Stimulated activated CD4-positive, alpha-beta T cell treated with anti-CD3 and anti-CD28 coated beads, Interleukin-4, amount 100 ng/mL, for 1 hour (primary cell): ENCODE data around the gene BCL2L1.
A peak's percentile ranks its signal among the peaks of the same experiment; 100 is the strongest.

Experiments
- DNase-seq: peaks from one replicate; pipeline ENCODE4 v3.0.0-alpha.2; 2020

BCL2L1 gene

DNA sequence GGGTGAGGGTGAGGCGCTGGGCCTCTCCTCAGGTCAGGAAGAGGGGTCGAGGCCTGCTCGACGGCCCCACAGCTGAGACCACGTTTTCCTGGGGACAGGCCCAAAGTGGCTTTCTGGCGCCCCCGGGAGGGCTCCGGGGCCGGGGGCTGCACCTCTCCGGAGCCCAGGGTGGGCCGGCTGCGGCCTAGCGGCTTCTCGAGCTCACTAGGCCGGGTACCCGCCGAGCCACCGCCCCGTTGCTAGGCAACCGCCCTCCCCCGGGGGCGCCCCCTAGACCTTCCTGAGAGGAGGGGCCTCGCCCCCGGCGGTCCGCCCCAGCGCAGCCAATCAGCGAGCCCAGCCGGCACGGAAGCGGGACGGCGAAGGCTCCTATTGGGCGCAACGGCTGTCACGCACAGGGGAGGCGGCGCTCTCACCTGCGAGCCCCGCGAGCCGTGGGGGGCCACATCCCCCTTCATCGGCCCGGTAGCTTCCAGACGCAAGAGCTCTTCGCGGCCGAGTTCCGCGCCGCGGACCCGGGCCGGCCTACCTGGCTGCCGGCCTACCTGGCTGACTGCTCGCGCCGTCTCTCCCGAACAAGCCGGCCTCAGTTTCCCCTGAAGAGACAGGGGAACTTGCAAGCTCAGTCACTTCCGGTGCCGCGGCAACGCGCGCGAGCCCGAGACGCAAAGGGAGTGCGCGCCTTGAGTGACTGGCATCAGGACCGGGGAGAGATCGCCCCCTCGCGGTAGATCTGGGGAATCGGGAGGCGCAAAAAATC is 831 bp upstream of the BCL2L1 start:
- peak; percentile 99 for DNase-seq

DNA sequence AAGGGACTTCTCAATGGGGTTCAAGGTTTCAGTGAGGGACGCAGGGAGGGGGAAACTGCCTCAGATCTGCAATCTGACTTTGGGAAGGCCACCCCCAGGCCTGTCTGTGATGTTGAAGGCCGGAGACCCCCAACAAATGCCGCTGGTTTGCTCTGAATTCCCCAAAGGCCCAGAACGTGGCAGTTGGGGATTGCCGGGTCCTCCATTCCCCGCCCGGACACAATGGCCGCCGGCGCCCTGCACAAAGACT is 326 bp upstream of the BCL2L1 start:
- no peak for DNase-seq

DNA sequence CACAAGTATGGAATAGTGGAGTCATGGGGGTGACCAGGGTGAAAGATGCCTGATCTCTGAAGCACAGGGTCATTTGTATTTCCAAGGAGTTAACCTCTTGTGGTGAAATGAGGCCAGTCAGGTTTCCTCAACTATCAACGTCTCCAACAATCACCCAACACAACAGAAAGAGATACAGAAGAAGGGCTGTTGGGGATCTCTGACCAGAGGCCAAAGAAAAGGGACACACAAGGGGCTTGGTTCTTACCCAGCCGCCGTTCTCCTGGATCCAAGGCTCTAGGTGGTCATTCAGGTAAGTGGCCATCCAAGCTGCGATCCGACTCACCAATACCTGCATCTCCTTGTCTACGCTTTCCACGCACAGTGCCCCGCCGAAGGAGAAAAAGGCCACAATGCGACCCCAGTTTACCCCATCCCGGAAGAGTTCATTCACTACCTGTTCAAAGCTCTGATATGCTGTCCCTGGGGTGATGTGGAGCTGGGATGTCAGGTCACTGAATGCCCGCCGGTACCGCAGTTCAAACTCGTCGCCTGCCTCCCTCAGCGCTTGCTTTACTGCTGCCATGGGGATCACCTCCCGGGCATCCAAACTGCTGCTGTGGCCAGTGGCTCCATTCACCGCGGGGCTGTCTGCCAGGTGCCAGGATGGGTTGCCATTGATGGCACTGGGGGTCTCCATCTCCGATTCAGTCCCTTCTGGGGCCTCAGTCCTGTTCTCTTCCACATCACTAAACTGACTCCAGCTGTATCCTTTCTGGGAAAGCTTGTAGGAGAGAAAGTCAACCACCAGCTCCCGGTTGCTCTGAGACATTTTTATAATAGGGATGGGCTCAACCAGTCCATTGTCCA is 1.0 kb downstream of the BCL2L1 start:
- peak; percentile 26 for DNase-seq

DNA sequence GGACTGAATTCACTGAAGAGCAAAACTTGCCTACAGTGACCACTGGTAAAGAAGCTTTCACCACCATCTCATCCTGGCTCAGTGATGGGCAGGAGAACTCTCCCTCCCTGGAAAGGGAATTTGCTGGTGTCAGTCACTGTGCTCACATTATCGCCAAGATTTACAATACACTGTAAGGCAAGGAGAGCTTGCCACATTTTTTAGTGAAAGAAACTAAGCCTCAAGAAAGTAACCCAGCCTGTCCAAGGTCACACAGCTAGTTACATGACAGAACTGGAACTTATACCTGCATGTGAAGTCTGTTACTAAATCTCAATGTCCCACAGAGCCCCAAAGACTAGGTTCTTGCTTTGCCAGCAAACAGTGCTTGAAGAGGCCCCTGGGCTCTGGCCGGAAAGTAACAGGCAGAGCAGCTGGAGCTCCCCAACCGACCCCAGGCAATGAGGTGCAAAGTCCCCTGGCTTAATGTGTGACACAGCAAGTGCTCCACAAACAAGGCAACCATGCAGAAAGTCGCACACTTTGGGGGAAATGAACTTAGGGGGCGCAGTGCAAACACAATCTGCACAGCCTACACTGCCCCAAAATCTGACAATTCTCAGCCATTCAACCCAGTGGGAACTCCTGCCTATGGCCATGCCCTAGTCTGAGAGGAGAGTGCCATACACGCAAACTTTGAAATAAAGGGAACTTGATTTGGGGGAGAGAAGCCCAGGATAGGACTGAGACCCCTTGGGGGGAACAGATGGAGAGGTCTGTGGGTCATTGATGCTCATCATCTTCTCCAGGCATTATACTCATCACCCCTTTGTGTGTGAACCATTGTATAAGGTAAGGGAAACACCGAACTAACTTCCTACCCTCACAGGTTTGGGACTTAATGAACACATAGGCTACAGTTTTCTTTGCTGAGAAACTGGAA is 1.9 kb downstream of the BCL2L1 start:
- peak; percentile 35 for DNase-seq

DNA sequence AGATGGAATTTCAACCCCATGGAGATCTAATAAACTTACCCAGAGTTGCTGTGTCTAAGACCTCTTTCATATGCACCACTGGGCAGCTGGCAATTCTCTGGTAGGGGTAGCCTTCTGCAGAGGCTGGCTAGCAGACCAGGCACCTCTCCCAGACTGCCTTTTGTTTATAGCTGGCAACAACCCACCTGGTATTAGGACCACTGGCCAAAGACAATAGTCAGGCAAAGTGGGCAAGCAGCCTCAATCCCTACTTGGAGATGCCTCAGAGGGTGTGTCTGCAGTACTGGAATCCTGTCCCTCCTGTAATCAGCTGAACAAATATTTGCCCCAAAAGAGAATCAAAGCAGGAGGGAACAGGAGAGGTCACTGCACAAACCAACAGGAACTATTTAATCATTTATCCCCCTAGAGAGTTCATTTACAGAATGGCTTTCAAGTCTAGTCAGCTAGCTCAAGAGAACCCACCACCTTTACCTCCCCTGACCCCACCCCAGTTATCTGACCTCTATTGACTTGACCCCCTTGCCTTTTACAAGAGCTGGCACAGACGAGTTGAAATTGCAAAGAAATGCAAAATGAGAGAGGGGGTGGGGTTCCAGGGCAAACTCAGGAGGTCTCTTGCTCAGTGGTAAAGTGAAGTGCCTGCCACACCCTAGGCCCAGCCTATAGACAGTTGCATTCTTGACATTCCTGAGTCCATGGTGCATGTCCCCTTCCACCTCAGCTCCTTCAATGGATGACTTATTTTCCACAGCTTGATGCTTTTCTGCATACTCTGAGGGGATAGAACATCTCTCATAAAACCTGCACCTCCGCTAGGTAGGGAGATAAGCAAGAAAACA is 2.8 kb downstream of the BCL2L1 start:
- no peak for DNase-seq

DNA sequence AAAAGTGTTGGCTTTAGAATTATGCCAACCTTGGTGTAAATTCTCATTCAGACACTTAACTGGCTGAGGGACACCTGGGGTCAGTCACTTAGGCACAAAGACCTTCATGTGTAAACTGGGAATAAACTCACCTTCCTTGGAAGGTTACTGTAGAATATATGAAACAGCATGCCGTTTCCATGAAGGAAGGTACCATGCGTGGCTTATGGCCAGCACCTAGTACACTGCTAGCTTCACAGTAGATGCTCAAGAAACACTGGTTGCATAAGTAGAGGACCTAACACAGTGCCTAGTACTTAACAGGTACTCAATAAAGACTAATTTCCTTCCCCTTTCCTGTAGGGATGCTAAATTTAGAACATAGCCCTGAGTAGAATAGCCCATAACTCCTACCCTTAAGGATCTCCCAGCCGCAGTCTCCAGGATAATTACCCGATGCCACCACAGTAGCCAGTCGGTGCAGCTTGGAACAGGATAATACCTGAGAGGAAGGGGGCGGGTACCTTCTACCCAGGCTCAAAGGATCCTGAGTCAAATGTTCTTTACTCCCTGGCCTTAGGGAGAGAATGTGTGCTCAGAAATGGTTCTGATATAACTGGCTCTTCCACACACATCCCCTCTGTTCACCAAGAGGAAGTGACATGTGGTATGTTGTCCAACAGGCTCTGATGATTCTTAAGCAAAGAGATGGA is 3.6 kb downstream of the BCL2L1 start:
- DNase-seq = no peak

DNA sequence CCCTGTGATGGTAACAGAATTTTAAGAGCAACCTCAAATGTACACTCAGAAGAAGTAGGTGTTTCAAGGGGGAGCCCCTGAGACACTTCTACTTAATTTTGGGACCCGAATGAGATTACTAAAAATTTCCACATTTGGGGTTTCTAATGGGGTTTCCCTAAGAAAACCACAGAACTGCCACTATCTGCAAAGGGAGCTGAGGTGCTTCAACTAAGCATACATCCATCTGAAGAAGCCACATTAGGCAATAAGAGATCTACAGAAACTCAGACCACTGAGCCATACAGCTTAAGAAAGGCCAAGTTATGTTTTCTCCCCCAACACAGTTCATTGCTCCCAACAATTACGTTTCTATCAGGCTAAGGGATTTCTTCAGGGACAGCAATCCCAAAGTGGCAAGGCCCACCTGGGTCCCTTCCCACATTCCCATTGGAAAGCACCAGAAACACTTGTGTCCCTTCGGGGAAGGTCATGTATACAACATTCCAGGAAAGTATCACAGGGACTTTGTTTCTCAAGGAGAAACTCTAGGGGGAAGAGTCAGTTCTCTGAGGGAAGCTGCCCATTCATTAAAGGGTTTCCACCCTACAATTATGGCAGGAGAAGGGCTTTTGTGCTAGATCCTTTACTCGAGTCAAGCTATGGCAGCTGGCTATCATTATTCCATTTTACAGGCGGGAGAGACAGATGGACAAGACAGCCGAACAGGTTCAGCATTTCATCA is 5.0 kb downstream of the BCL2L1 start:
- no peak for DNase-seq

DNA sequence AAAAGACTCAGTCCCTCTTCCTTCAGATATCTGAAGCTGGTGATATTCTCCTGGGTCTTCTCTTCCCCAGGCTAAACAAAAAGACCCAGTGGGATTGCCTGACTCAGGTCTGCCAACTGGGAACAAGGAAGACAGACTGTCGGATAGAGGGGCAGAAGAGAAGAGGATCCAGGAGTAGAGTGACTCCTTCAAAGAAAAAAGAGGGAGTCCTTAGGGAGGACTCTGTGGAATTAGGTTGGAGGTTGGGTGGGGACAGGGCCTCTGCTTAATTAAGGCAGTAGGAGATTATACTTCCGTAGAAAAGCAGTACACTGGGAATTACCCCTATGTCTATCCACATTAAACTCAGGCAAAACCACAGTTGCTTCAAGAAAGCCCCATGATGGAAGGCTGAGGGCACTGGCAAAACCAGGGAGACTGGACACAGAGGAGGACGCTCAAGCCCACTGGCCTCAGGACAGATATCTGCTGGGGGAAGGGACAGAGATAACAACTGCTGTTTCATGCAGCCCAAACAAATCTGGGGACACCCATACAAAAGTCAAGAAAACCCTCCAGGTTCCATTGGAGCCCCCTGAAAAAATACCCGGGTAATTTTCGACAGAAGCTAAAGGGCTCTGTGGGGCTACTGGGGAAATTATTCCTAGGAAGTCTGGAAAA is 5.7 kb downstream of the BCL2L1 start:
- no peak for DNase-seq

DNA sequence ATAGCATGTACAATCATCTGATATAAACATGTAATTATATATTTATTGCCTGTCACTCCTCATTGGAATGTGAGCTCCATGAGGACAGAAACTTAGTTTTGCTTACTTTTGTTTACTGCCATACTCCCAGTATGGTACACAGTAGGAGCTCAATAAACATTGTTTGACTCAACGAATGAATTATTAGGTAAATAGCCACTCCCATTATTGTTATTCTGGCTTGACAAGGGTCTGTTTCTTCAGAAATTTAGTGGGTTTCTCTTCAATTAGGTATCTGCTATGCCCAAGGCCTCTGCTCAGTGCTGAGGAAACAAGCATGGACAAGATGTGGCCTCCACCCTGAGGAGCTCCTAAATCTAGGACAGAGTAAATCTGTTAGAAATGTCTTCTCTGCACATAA is 6.3 kb downstream of the BCL2L1 start:
- no peak for DNase-seq

DNA sequence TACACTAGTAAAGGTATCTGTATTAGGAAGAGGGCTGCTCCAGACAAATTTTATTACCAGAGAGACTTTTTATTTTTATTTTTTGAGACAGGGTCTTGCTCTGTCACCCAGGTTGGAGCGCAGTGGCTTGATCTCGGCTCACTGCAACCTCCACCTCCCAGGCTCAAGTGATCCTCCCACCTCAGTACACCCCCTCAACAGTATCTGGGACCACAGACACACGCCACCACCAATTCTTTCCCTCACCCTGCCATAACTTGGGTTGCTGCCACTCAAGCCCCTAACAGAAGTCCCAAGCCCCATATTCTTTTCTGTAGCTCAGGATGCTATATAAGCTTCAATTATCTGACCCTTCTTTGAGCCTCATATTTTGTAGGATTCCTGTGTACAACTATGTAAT is 6.9 kb downstream of the BCL2L1 start:
- DNase-seq = no peak

DNA sequence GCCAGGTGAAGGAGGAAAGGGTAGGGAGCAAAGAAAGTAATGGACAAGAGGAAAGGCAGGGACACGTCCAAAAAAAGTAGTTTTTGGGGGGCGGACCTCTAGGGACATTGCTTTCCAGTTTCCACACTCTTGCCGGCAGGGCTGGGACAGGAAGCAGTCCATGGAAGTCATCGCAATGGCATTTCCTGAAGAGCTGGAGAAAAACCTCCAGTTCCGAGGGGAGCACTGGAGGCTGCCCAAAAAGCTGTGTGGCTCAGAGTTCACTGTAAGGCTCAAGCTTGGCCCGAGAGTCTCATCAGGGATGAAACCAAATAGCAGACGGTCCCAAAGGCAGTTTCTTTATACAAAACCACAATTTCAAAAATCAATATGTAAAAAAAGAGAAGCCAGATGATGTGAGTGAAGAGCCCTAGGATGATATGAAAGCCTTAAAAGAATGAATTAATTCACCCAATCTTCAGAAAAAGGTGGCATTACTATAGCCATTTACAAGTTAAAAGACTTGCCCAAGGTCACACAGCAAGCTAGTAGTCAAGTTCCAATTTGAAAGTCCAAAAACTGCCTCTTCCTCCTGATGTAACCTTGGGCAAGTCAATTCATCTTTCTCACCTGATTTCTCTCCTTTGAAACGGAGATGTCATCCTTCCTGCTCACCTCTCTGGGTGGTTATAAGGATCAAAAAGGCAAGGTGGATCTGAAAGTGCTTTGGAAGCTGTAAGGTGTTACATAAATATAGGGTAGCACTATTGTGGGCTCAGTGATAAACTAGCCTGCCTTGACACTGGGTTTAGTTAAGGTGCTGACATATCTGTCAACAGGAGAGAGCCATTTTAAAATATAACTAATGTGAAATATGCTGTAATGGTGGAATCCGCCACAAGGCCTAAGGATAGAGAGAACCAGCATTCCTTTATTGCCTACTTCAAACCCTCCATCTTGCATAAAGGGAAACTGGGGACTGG is 9.1 kb downstream of the BCL2L1 start:
- DNase-seq = no peak

DNA sequence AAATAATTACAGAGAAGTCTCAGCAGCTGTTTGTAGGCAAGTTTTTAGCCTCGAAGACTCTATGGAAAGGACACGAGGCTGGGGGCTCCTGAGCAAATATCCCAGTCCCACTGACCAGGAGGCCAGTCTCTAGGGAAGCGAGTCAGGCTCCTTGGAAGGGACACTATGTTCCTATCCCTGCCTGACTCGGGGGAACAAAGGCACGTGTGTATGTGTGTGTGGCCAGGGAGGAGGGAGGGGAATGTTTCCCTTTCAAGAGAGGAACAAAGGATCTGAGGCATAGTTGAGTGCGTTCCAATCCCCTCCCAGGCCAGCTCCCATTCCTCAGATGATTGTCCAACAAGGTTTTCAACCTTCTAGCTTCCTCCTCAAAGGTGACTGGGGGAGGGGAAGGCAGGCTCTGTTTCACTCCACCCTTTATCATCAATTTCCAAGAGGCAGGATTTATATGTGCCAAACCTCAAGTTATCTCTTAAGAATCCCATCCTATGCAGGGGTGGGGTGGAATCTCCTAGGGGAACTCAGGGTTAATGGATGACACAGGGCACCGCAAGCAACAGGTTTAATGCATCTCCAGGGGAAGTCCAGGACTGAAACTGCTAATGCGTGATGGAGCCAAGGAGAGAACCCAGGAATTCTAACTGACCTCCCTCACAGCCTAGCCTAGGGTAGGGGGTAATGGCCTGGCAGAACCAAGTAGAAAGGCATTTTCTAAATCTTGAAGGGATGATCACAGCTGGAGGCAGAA is 9.9 kb downstream of the BCL2L1 start:
- DNase-seq = no peak

DNA sequence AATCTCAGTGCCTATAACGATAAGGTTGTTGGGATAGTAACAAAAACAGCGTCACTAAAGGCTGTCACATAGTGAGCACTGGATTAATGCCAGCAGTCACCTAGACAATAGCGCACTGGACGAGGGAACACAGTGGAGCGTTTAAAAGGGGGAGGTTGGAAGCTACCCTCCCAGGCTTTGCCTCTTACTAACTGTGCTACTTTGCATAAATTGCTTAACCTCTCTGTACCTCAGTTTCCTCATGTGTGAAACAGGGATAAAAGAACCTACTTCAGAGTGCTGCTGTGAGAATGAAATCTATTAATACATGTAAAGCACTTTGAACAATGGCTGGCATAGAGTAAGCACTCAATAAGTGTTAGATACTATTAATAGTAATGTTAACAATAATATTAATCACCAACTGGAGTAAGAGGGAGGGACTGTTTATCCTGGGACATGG is 10.5 kb downstream of the BCL2L1 start:
- DNase-seq = no peak

DNA sequence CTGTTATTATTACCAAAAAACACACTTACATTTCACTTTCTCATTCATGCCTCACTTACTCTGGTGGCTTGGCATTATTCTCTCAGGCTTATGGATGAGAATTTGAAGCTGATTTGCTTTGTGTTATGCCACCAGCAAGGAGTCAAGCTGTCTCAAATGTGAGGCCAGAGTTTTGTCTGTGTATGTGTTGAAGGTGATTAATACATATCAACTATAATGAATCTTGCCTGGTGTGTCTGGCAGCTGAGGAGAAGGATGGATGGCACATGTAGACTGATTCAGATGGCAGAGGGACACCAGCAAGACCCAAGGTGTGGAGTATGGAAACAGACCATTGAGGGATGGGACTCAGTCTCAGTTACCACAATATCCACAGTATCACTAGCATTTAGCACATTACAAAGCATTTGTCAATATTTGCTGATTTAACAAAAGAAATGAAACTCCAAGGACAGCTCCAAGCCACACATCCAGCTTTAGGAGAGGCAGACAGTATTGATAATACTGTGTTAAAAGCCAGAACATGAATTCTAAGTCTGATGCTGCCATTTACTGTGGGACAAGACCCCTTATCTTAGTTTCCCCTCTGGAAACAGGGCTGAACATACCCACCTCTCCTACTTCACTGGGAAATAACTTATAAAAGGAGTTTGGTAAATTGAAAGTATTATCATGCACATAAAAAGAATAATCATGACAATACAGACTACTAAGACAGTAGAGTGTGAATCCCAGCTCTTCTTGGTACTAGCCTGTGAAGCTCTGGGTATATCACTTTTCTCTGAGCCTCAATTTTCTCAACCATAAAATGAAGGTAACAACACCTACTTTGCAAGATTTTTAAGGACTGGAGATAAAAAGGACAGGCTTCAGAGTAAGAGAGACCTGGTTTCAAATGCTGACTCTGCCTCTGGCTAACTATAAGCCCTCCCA is 11.2 kb downstream of the BCL2L1 start:
- DNase-seq = no peak

DNA sequence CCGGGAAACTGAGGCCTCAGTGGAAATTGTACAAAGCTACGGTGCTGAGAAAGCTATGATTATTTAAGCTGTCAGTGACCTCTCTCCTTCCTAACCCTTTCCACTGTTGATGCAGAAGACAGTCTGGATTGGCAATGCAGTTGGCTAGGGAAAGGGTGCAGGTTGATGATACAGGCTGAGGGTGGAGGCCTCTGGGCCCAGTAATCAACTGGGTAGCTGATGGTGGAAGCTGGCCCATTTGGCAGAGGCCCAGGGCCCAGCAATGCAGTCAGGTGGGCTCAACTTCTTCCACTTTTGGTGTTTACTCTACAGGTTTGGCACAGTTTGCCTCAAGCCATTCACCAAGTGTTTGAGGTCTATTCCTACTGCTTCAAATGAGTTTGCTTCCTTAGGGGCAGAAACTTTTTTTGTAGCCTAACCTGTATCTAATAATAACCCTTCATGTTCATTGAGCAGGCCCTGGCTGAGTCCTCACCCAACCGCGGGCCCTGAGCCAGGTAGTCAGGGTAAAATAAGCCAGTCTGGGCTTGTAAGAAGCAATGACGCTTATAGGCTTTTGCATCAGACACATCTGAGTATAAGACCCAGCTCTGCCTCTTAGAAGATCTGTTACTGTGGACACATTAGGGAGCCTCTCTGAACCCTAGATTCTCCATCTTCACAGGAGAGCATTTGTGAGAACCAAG is 12.1 kb downstream of the BCL2L1 start:
- DNase-seq = no peak

DNA sequence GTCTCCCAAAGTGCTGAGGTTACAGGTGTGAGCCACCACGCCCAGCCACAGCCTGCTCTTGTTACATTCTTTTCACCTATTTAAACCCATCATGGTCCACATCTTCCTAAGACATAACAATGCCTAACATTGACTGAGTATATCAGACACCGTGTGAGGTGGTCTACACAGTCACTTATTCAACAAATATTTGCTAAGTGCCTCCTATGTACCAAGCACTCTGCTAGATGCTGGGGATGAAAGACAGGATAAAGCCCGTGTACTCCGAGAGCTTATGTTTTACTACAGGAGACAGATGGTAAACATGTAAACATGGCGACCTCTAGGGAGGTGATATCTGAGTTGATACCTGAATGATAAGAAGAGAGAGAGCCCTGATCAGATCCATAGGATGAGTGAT is 12.7 kb downstream of the BCL2L1 start:
- no peak for DNase-seq
